Body of pancreas (tissue), 4 donors: ENCODE measurements around the gene QTRT2. TPM values are rescaled to one million over a fixed set of nuclear protein-coding genes. Genes with fewer than 3 reads are reported as not detected.

ENCODE experiments used
- ATAC-seq: fragments of 150-250 bp; one replicate; pipeline ENCODE4 v1.9.1; 2016
- DNase-seq, 4 donors: peaks; one replicate each; pipeline ENCODE4 v3.0.0-alpha.2; 2019
- H3K27ac ChIP-seq, 4 donors: fragments of 200-600 bp; sonication (generic); 1 replicate in 3 of 4; 2 replicates in 1 of 4; pipeline versions ENCODE4 v1.5.1 to v1.6.1; 2016 to 2019; ENCODE audit warnings: mild to moderate bottlenecking in 1 of 4, mixed read lengths in 1 of 4, moderate library complexity in 1 of 4
- H3K27me3 ChIP-seq, 2 donors: fragments of 200-600 bp; sonication (generic); one replicate each; pipeline ENCODE4 v1.6.0; 2016; ENCODE audit warnings: mild to moderate bottlenecking in 1 of 2
- H3K36me3 ChIP-seq, 2 donors: fragments of 200-600 bp; sonication (generic); replicated peaks in 1 of 2; 2 replicates each; pipeline ENCODE4 v1.5.1; 2016; ENCODE audit warnings: low read depth in 2 of 2; ENCODE audit not compliant: insufficient read depth in 1 of 2
- H3K4me1 ChIP-seq: fragments of 200-600 bp; sonication (generic); one replicate; pipeline ENCODE4 v1.6.0; 2016
- H3K4me3 ChIP-seq, 2 donors: fragments of 200-600 bp; sonication (generic); 1 replicate in 1 of 2; 2 replicates in 1 of 2; pipeline ENCODE4 v1.5.1; 2016 to 2019
- H3K9me3 ChIP-seq, 3 donors: fragments of 200-600 bp; sonication (generic); 1 replicate in 2 of 3; 2 replicates in 1 of 3; pipeline ENCODE4 v1.5.1; 2016
- POLR2A ChIP-seq, 3 donors: fragments of 450-650 bp; IDR thresholded peaks; one replicate each; pipeline ENCODE4 v1.6.1; 2016; ENCODE audit warnings: antibody characterized with exemption in 3 of 3, mild to moderate bottlenecking in 2 of 3
- WGBS, 2 donors: methylation state at CpG; one replicate each; pipeline ENCODE4 v1.1.5; 2017; 5-methylcytosine and 5-hydroxymethylcytosine counted together
- intact Hi-C: fragments of 100-400 bp; cut with DNase I; formaldehyde crosslinking; loops from one replicate; pipeline ENCODE4 v1.15.1; 2023
- total RNA-seq, 2 donors: library from RNA; depleted of rRNA; stranded (reverse); fragments of >200 nt; gene quantifications; one replicate each; pipeline ENCODE4 v1.1.0, GENCODE V29; 2016
- TF ChIP-seq, protein P1 (sequence below), 7 experiments: fragments of 450-650 bp in 4 of 7; fragments of 200-600 bp in 3 of 7; sonication (generic) in 3 of 7; IDR thresholded peaks; one replicate each; pipeline ENCODE4 v1.5.1; 2016 to 2019; ENCODE audit warnings: antibody characterized with exemption in 7 of 7

QTRT2 gene
- total RNA-seq, 2 donors from 2014 or later = 10.6 to 15.8 TPM

DNA sequence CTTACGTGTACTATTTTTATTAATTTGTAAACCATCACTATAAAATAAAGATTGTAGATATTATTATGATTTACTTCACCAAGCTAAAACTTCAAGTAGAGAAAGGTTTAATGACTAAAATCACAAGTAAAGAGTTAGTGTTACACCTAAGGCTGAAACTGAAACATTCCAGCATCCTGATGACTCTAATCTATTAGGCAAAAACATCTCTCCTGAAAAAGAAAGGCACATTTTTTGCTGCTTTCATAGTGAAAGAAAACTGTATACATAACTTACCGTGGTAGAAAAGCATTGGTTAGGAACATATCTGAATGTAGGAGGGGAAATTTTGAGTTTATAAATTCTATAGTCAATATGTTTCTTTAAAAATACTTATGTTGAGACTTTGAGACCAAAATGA is 35.6 kb upstream of the QTRT2 start:
- H3K27ac ChIP-seq = no peak overlapping the region
- TF ChIP-seq, protein P1, sequence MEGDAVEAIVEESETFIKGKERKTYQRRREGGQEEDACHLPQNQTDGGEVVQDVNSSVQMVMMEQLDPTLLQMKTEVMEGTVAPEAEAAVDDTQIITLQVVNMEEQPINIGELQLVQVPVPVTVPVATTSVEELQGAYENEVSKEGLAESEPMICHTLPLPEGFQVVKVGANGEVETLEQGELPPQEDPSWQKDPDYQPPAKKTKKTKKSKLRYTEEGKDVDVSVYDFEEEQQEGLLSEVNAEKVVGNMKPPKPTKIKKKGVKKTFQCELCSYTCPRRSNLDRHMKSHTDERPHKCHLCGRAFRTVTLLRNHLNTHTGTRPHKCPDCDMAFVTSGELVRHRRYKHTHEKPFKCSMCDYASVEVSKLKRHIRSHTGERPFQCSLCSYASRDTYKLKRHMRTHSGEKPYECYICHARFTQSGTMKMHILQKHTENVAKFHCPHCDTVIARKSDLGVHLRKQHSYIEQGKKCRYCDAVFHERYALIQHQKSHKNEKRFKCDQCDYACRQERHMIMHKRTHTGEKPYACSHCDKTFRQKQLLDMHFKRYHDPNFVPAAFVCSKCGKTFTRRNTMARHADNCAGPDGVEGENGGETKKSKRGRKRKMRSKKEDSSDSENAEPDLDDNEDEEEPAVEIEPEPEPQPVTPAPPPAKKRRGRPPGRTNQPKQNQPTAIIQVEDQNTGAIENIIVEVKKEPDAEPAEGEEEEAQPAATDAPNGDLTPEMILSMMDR (IDR thresholded peaks at IDR 0.05) = no peak
- TF ChIP-seq POLR2A (IDR thresholded peaks at IDR 0.05) = no peak
- H3K9me3 ChIP-seq = no peaks in the 10 kb centered on the region
- H3K4me1 ChIP-seq = no peaks in the 10 kb centered on the region
- no peak overlapping the region for H3K4me3 ChIP-seq
- WGBS, 2 donors = 88% methylated on average over 2 of the region's 2 CpGs
- no peak for ATAC-seq
- no peak for DNase-seq
- H3K27me3 ChIP-seq = no peaks in the 10 kb centered on the region
- no peaks in the 10 kb centered on the region for H3K36me3 ChIP-seq
- intact Hi-C loops = no loop called here

GRCh38 chr3:114022145-114022802 is 34.3 kb upstream of the QTRT2 start:
- Histone ChIP-seq H3K27ac (no peak overlapping the region), H3K4me1 (no peaks in the 10 kb centered on the region), H3K4me3 (no peak overlapping the region), H3K27me3 (no peaks in the 10 kb centered on the region), H3K9me3 (no peaks in the 10 kb centered on the region), H3K36me3 (no peaks in the 10 kb centered on the region)
- no peak for ATAC-seq
- TF ChIP-seq POLR2A (IDR thresholded peaks at IDR 0.05) = no peak
- TF ChIP-seq, protein P1 (IDR thresholded peaks at IDR 0.05) = no peak
- no peak for DNase-seq
- 66 to 77% methylated on average over 4 of the region's 4 CpGs for WGBS, 2 donors
- intact Hi-C loops = no loop called here

- Histone ChIP-seq H3K36me3 (no peaks in the 10 kb centered on the region), H3K4me1 (no peaks in the 10 kb centered on the region), H3K27ac (no peak overlapping the region), H3K9me3 (no peaks in the 10 kb centered on the region), H3K4me3 (no peak overlapping the region), H3K27me3 (no peaks in the 10 kb centered on the region)
- WGBS, 2 donors = 83 to 86% methylated on average over 2 of the region's 2 CpGs
- no peak for DNase-seq
- ATAC-seq = no peak
- TF ChIP-seq, protein P1 (IDR thresholded peaks at IDR 0.05) = no peak
- TF ChIP-seq POLR2A (IDR thresholded peaks at IDR 0.05) = no peak
- intact Hi-C loops = no loop called here
Observed at GRCh38 chr3:114025451-114025850, 31.1 kb upstream of the QTRT2 start.

GRCh38 chr3:114026331-114026730 is 30.2 kb upstream of the QTRT2 start:
- H3K4me3 ChIP-seq = no peak overlapping the region
- no peak for ATAC-seq
- intact Hi-C loops = no loop called here
- H3K4me1 ChIP-seq = no peaks in the 10 kb centered on the region
- WGBS, 2 donors = 59 to 68% methylated on average over 2 of the region's 2 CpGs
- H3K36me3 ChIP-seq = no peaks in the 10 kb centered on the region
- TF ChIP-seq POLR2A (IDR thresholded peaks at IDR 0.05) = no peak
- TF ChIP-seq, protein P1 (IDR thresholded peaks at IDR 0.05) = no peak
- H3K9me3 ChIP-seq = no peaks in the 10 kb centered on the region
- DNase-seq = no peak
- no peaks in the 10 kb centered on the region for H3K27me3 ChIP-seq
- H3K27ac ChIP-seq = no peak overlapping the region

DNA sequence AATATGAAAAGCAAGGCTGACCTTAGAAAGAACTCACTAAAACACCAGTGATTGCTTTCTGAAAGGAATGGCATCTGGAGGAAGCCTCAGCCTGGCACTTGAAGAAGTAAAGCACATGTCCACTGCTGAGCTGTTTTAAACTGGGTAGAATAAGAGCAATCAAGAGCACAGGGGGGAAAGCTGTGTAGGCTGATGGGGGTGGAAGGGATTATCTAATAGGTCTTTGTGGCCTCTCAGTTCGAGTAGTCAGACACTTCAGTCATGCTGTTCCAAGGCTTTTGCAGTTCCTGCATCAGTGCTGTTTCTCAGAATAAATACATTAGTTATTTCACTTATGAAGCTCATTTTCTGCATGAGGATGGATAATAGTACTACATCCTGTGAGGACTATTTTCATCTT is 22.8 kb upstream of the QTRT2 start:
- no peaks in the 10 kb centered on the region for H3K4me1 ChIP-seq
- peaks cover 0 to 4% of the 10 kb centered on the region in 2 donors for H3K36me3 ChIP-seq
- H3K4me3 ChIP-seq = no peak overlapping the region
- WGBS, 2 donors = 61 to 78% methylated on average over 1 of the region's 1 CpG
- no peaks in the 10 kb centered on the region for H3K27me3 ChIP-seq
- no peak for TF ChIP-seq POLR2A (IDR thresholded peaks at IDR 0.05)
- TF ChIP-seq, protein P1 (IDR thresholded peaks at IDR 0.05) = no peak
- no peak overlapping the region for H3K27ac ChIP-seq
- DNase-seq = no peak
- H3K9me3 ChIP-seq = no peaks in the 10 kb centered on the region
- no peak for ATAC-seq
- intact Hi-C loops = no loop called here
